ENCODE data around the gene ZNF423. TPM values are rescaled to one million over a fixed set of nuclear protein-coding genes. Genes with fewer than 3 reads are reported as not detected.

The ZNF423 gene
- total RNA-seq, 1 donor from 2014 or later, result not detected

- CTCF ChIA-PET, result no interaction called here
- Mint-ChIP-seq H3K36me3 (ENCODE audit: low read depth) (no peaks in the 10 kb centered on the region), H3K27me3 (peaks cover 4% of the 10 kb centered on the region), H3K27ac (no peak overlapping the region), H3K4me3 (no peak overlapping the region), H3K4me1 (no peaks in the 10 kb centered on the region), H3K9me3 (no peaks in the 10 kb centered on the region)
- no peak for ATAC-seq (ENCODE audit: low read depth)
- POLR2A ChIA-PET, result no interaction called here
- intact Hi-C loops (cut with micrococcal nuclease), result no loop called here
- TF ChIP-seq CTCF (IDR thresholded peaks at IDR 0.05), result no peak
- DNase-seq, result no peak
Measured at GRCh38 chr16:49695782-49696413, 160.0 kb downstream of the ZNF423 start.

DNA sequence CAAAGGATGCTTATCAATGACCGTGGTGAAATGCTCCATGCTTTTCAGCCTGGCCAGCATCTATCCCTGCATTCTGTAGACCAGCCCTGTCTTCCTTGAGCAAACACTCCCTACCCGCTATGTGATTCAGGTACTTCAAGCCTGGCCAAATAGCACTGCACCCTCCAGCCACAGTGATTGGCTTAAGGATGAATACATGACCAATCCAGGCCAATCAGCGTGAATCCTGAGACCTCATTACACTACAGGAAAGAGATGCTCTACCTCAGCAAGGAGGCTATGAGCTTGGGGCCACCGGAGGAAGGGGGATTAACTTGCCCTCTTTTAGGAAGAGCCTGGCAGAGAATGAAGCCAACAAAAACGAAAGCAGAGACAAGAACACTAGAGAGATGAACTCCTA lies 162.5 kb downstream of the ZNF423 start:
- Mint-ChIP-seq H3K4me1 (no peaks in the 10 kb centered on the region), H3K9me3 (no peaks in the 10 kb centered on the region)
- CTCF ChIA-PET, result no interaction called here

DNA sequence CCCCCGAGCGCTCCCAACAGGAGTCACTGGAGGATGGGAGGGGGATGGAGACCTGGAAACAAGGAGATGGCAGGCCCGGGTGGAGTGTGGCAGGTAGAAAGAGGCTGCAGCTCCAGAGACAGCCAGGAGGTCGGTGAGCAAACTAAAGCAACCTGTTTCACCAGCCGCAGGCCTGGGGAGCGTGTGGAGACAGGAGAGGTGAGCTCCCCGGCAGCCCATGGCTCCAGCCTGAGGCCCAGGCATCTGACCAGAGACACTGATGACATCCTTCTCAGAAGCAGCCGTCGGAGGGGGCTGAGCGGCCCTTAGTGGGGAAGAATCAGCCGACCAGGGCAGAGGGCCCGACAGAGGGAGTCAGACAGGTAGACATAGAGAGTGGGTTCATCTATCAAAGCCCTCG lies 165.1 kb downstream of the ZNF423 start:
- Mint-ChIP-seq H3K36me3 (ENCODE audit: low read depth) (no peaks in the 10 kb centered on the region), H3K9me3 (no peaks in the 10 kb centered on the region), H3K27me3 (peaks cover 12% of the 10 kb centered on the region), H3K4me3 (no peak overlapping the region), H3K27ac (no peak overlapping the region), H3K4me1 (no peaks in the 10 kb centered on the region)
- intact Hi-C loops (cut with micrococcal nuclease), result no loop called here
- CTCF ChIA-PET, result no interaction called here
- no peak for TF ChIP-seq CTCF (IDR thresholded peaks at IDR 0.05)
- no peak for DNase-seq
- POLR2A ChIA-PET, result no interaction called here
- ATAC-seq (ENCODE audit: low read depth), result no peak

More for the DNA sequence above, 162.5 kb downstream of the ZNF423 start:
- DNase-seq (no peak), ATAC-seq (ENCODE audit: low read depth) (no peak)
- Mint-ChIP-seq H3K4me3 (no peak overlapping the region), H3K36me3 (ENCODE audit: low read depth) (no peaks in the 10 kb centered on the region), H3K27me3 (no peaks in the 10 kb centered on the region), H3K27ac (no peak overlapping the region)
- TF ChIP-seq CTCF (IDR thresholded peaks at IDR 0.05), result no peak
- intact Hi-C loops (cut with micrococcal nuclease), result no loop called here
- POLR2A ChIA-PET, result no interaction called here

GRCh38 chr16:49688036-49688697 lies 167.7 kb downstream of the ZNF423 start:
- no peaks in the 10 kb centered on the region for H3K36me3 Mint-ChIP-seq (ENCODE audit: low read depth)
- ATAC-seq (ENCODE audit: low read depth) (no peak), DNase-seq (no peak)
- no peak overlapping the region for H3K4me3 Mint-ChIP-seq
- H3K27me3 Mint-ChIP-seq, result peaks cover 15% of the 10 kb centered on the region
- H3K27ac Mint-ChIP-seq, result no peak overlapping the region
- no peak for TF ChIP-seq CTCF (IDR thresholded peaks at IDR 0.05)
- ChIA-PET CTCF (no interaction called here), POLR2A (no interaction called here)
- intact Hi-C loops (cut with micrococcal nuclease), result no loop called here
- no peaks in the 10 kb centered on the region for H3K4me1 Mint-ChIP-seq
- no peaks in the 10 kb centered on the region for H3K9me3 Mint-ChIP-seq

- no peak for DNase-seq
- Mint-ChIP-seq H3K4me3 (no peak overlapping the region), H3K4me1 (no peaks in the 10 kb centered on the region), H3K27me3 (peaks cover 17% of the 10 kb centered on the region), H3K9me3 (no peaks in the 10 kb centered on the region), H3K27ac (no peak overlapping the region), H3K36me3 (ENCODE audit: low read depth) (no peaks in the 10 kb centered on the region)
- ATAC-seq (ENCODE audit: low read depth), result no peak
- ChIA-PET POLR2A (no interaction called here), CTCF (no interaction called here)
- intact Hi-C loops (cut with micrococcal nuclease), result no loop called here
- TF ChIP-seq CTCF (IDR thresholded peaks at IDR 0.05), result no peak
Measured at GRCh38 chr16:49687476-49688002, 168.4 kb downstream of the ZNF423 start.

Data from activated B cell treated with CpG ODN at 0.5 μM for 24 hours (primary cell).